Measurements from ENCODE around the gene TMEM47.

DNA sequence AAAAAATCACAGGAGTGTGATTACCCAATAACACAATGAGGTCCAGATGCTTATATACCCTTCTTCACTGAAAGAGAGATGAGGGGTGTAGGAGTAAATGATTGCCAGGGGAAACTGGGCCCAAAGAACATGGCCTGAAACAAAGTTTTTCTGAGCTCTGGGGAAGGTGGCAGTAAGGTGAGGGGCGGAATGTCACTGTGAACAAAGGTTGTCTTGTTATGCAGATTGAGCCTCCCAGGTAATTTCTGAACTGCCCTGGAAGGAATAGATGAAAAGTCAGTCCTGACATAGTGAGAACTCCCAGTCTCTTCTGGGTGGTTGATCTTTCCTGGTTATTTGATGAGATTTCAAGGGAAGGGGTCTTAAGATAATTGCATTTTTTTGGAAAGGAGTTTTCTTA, 2.5 kb upstream of the TMEM47 start:
- TF ChIP-seq CTCF (IDR thresholded peaks at IDR 0.05; ENCODE audit: poor library complexity, severe bottlenecking) (no peak), EZH2 (IDR thresholded peaks at IDR 0.05; ENCODE audit: borderline replicate concordance, insufficient read depth, low read length, poor library complexity, severe bottlenecking) (no peak), RAD21 (conservative IDR thresholded peaks at IDR 0.05) (no peak), TAF1 (IDR thresholded peaks at IDR 0.05; ENCODE audit: low read depth) (no peak)
